Endothelial cell of umbilical vein (primary cell): ENCODE data around the gene BMPER. TPM values are rescaled to one million over a fixed set of nuclear protein-coding genes. Genes with fewer than 3 reads are reported as not detected.

ENCODE experiments used
- BruUV-seq: library from RNA; stranded (reverse); fragments of 400-500 nt; replicated peaks from 2 replicates; lab custom pipeline; 2021; lab: Mats Ljungman, UMichigan
- CTCF ChIA-PET: fragments of 300-600, 350-600 bp; sonication (Branson Sonifier 250); formaldehyde crosslinking; loops from one replicate; lab custom pipeline; 2021; ENCODE audit warnings: antibody characterized with exemption, inconsistent platforms; lab: Charles Lee
- POLR2A ChIA-PET: fragments of 300-600, 350-600 bp; sonication (Branson Sonifier 250); formaldehyde crosslinking; loops from one replicate; lab custom pipeline; 2021; ENCODE audit warnings: antibody characterized with exemption, inconsistent platforms; lab: Charles Lee
- DNase-seq: peaks from one replicate; pipeline ENCODE4 v3.0.0-alpha.2; 2011; ENCODE audit warnings: low read depth, low spot score
- FAIRE-seq: peaks from 2 replicates; lab custom pipeline; 2011; peaks lifted over from hg19 to GRCh38; lab: Jason Lieb, UNC
- H2AFZ ChIP-seq: 2 replicates; pipeline ENCODE4 v1.6.0; 2012; ENCODE audit warnings: low read depth, low read length, control low read depth, inconsistent platforms
- H3K27ac ChIP-seq: 2 replicates; pipeline ENCODE4 v1.5.1; 2011; ENCODE audit warnings: low read depth, mild to moderate bottlenecking, control low read depth, low read length, moderate library complexity; ENCODE audit not compliant: insufficient read depth
- H3K27me3 ChIP-seq, 2 experiments: 2 replicates each; pipeline versions ENCODE4 v1.6.0 to v1.6.1; 2011; ENCODE audit warnings: low read length in 2 of 2, mixed read lengths in 1 of 2; ENCODE audit not compliant: control insufficient read depth in 2 of 2, insufficient read depth in 2 of 2
- H3K36me3 ChIP-seq, 2 experiments: 2 replicates in 1 of 2; 3 replicates in 1 of 2; pipeline ENCODE4 v1.5.1; 2011; ENCODE audit warnings: low read length in 2 of 2, mild to moderate bottlenecking in 1 of 2, moderate library complexity in 1 of 2; ENCODE audit not compliant: control insufficient read depth in 2 of 2, insufficient read depth in 2 of 2; ENCODE audit errors: extremely low read depth in 1 of 2
- H3K4me1 ChIP-seq: 3 replicates; pipeline ENCODE4 v1.5.1; 2011; ENCODE audit warnings: mild to moderate bottlenecking, low read length; ENCODE audit not compliant: control insufficient read depth, insufficient read depth; ENCODE audit errors: extremely low read depth
- H3K4me2 ChIP-seq: 2 replicates; pipeline ENCODE4 v1.6.1; 2011; ENCODE audit warnings: low read length, control low read depth, mixed read lengths; ENCODE audit not compliant: insufficient read depth
- H3K4me3 ChIP-seq, 3 experiments: fragments of 200-600 bp in 1 of 3; sonication (generic), shearing (Covaris generic) in 1 of 3; replicated peaks in 1 of 3; 2 replicates each; pipeline ENCODE4 v1.5.1; 2011 to 2016; ENCODE audit warnings: control low read depth in 3 of 3, low read length in 3 of 3, mild to moderate bottlenecking in 2 of 3, inconsistent platforms in 1 of 3, low read depth in 1 of 3, moderate library complexity in 1 of 3; ENCODE audit not compliant: insufficient read depth in 1 of 3
- H3K79me2 ChIP-seq: 2 replicates; pipeline ENCODE4 v1.6.0; 2012; ENCODE audit warnings: low read length, inconsistent platforms; ENCODE audit not compliant: control insufficient read depth, insufficient read depth
- H3K9ac ChIP-seq: replicated peaks from 2 replicates; pipeline ENCODE3; 2011; ENCODE audit warnings: low read length, control low read depth; ENCODE audit not compliant: insufficient read depth; ENCODE audit errors: extremely low read depth
- H3K9me1 ChIP-seq: replicated peaks from 3 replicates; pipeline ENCODE4 v1.6.0; 2011; ENCODE audit warnings: mild to moderate bottlenecking, low read length; ENCODE audit not compliant: control insufficient read depth, insufficient read depth; ENCODE audit errors: extremely low read depth
- H3K9me3 ChIP-seq: replicated peaks from 2 replicates; pipeline ENCODE4 v1.5.1; 2012; ENCODE audit warnings: low read length, inconsistent platforms; ENCODE audit not compliant: control insufficient read depth, insufficient read depth
- H4K20me1 ChIP-seq: replicated peaks from 2 replicates; pipeline ENCODE3; 2011; ENCODE audit warnings: mild to moderate bottlenecking, low read length; ENCODE audit not compliant: control insufficient read depth, insufficient read depth; ENCODE audit errors: extremely low read depth
- EZH2 ChIP-seq: IDR thresholded peaks from 2 replicates; pipeline ENCODE4 v1.6.1; 2012; ENCODE audit warnings: borderline replicate concordance, low read depth, mild to moderate bottlenecking, moderate library complexity, low read length, inconsistent platforms; ENCODE audit not compliant: severe bottlenecking
- GATA2 ChIP-seq: IDR thresholded peaks from 2 replicates; pipeline ENCODE4 v1.7.0; 2011; ENCODE audit warnings: low read depth, mild to moderate bottlenecking, moderate library complexity, mixed read lengths, low read length; ENCODE audit not compliant: insufficient read length, insufficient read depth
- POLR2A ChIP-seq: IDR thresholded peaks from 2 replicates; pipeline ENCODE4 v1.6.1; 2012; ENCODE audit warnings: low read depth, mild to moderate bottlenecking, control low read depth, low read length
- POLR2AphosphoS5 ChIP-seq: IDR thresholded peaks from 2 replicates; pipeline ENCODE4 v1.6.1; 2012; ENCODE audit warnings: low read depth, mild to moderate bottlenecking, control low read depth, low read length, moderate library complexity; ENCODE audit not compliant: insufficient read depth
- dilution Hi-C: fragments of 300-500 bp; cut with MboI; formaldehyde crosslinking; loops from one replicate; pipeline ENCODE4 v1.15.0; 2019; ENCODE audit warnings: low sequenced_read_pairs; ENCODE audit not compliant: extremely low pct_ligation_motif_present
- intact Hi-C: fragments of 100-400 bp; cut with micrococcal nuclease; formaldehyde crosslinking; loops from one replicate; pipeline ENCODE4 v1.10.0; 2022
- polyA plus RNA-seq, 4 experiments: library from polyadenylated mRNA; depleted of rRNA in 3 of 4; stranded (reverse) in 3 of 4; unstranded in 1 of 4; fragments of >200 nt; gene quantifications; 2 replicates each; pipeline versions ENCODE4 v1.2.1 to v1.2.3, GENCODE V29; 2011 to 2012; ENCODE audit warnings: missing spikeins in 1 of 4
- total RNA-seq: library from RNA; stranded (reverse); gene quantifications from 2 replicates; pipeline ENCODE4 v1.2.3, GENCODE V29; 2021
- TF ChIP-seq, protein P1 (sequence below): IDR thresholded peaks from 2 replicates; pipeline ENCODE4 v1.6.1; 2011; ENCODE audit not compliant: insufficient read depth, insufficient read length
- TF ChIP-seq, protein P2 (sequence below), 2 donors: IDR thresholded peaks; 1 replicate in 1 of 2; 2 replicates in 1 of 2; pipeline ENCODE4 v1.5.1; 2011; ENCODE audit warnings: low read length in 2 of 2, mild to moderate bottlenecking in 2 of 2, moderate library complexity in 2 of 2, control low read depth in 1 of 2, inconsistent platforms in 1 of 2, low read depth in 1 of 2; ENCODE audit not compliant: insufficient read depth in 1 of 2; ENCODE audit errors: extremely low read depth in 1 of 2

BMPER gene
- total and polyA plus RNA-seq, 2 donors (not counting 3 experiments of a cell fraction or from before 2014, with no cell fraction given) = 0.10 to 0.13 TPM

DNA sequence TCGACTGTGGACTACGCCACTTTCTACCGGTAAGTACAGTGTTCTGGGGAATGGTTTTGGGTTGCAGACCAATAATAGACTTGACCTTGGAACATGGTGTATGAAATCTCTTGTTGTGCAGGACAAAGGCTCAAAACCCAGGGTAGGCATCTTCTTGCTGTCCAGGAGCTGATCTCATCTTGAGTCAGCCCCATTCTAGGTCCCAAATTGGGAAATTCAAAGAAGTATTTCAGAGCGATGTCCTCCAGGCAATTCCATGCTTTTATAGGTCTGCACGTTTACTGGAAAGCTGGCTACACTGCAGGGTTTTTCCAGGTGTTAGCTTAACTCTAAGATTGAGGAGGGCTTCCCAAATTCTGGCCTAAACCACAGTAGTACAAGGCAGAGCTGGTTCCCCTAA lies 180.7 kb downstream of the BMPER start:
- H3K9me3 ChIP-seq = no peaks in the 10 kb centered on the region
- H4K20me1 ChIP-seq = no peaks in the 10 kb centered on the region
- no peaks in the 10 kb centered on the region for H3K4me1 ChIP-seq
- no peaks in the 10 kb centered on the region for H3K27me3 ChIP-seq
- POLR2A ChIA-PET = no interaction called here
- H3K4me3 ChIP-seq = no peak overlapping the region
- no peak overlapping the region for H3K4me2 ChIP-seq
- H2AFZ ChIP-seq = no peak overlapping the region
- no peak for FAIRE-seq
- H3K9ac ChIP-seq = no peak overlapping the region
- no TSS peak for BruUV-seq
- intact Hi-C loops (loop anchor here (10.0 kb wide), 1 partner anchor 321 kb away; no protein-coding TSS in a partner anchor), dilution Hi-C loops (no loop called here)
- no peaks in the 10 kb centered on the region for H3K36me3 ChIP-seq
- H3K9me1 ChIP-seq = no peaks in the 10 kb centered on the region
- no peak for DNase-seq
- H3K27ac ChIP-seq = no peak overlapping the region
- H3K79me2 ChIP-seq = no peaks in the 10 kb centered on the region
- TF ChIP-seq POLR2A = no peak
- no peak for TF ChIP-seq EZH2
- TF ChIP-seq, protein P1, sequence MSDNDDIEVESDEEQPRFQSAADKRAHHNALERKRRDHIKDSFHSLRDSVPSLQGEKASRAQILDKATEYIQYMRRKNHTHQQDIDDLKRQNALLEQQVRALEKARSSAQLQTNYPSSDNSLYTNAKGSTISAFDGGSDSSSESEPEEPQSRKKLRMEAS = no peak
- no peak for TF ChIP-seq POLR2AphosphoS5
- TF ChIP-seq, protein P2, sequence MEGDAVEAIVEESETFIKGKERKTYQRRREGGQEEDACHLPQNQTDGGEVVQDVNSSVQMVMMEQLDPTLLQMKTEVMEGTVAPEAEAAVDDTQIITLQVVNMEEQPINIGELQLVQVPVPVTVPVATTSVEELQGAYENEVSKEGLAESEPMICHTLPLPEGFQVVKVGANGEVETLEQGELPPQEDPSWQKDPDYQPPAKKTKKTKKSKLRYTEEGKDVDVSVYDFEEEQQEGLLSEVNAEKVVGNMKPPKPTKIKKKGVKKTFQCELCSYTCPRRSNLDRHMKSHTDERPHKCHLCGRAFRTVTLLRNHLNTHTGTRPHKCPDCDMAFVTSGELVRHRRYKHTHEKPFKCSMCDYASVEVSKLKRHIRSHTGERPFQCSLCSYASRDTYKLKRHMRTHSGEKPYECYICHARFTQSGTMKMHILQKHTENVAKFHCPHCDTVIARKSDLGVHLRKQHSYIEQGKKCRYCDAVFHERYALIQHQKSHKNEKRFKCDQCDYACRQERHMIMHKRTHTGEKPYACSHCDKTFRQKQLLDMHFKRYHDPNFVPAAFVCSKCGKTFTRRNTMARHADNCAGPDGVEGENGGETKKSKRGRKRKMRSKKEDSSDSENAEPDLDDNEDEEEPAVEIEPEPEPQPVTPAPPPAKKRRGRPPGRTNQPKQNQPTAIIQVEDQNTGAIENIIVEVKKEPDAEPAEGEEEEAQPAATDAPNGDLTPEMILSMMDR (IDR thresholded peaks at IDR 0.05; ENCODE audit: extremely low read depth in 1 of 2, insufficient read depth in 1 of 2, low read depth in 1 of 2, low read length in 2 of 2) = no peak
- no peak for TF ChIP-seq GATA2
- CTCF ChIA-PET = interaction anchor here (0.8 to 5.8 kb wide), 4 partner anchors 12 to 104 kb away, joined by 3 to 266 read pairs (median 12); no protein-coding TSS in a partner anchor
